ENCODE results near the gene UFD1. TPM values are rescaled to one million over a fixed set of nuclear protein-coding genes. Genes with fewer than 3 reads are reported as not detected.

The UFD1 gene
- total RNA-seq, 1 donor from 2014 or later = 35.4 TPM

Other genes with a start within 250 kb of the UFD1 start
- gene CLTCL1, start 187.5 kb downstream of the UFD1 start, total RNA-seq (ENCODE audit: insufficient read depth, low replicate concordance) = 9.9 TPM
- gene HIRA, start 47.5 kb downstream of the UFD1 start, total RNA-seq (ENCODE audit: insufficient read depth, low replicate concordance) = 13.7 TPM
- 32.7 TPM for gene MRPL40, start 46.6 kb downstream of the UFD1 start, total RNA-seq (ENCODE audit: insufficient read depth, low replicate concordance)
- 66.0 TPM for gene C22orf39, start 31.5 kb downstream of the UFD1 start, total RNA-seq (ENCODE audit: insufficient read depth, low replicate concordance)
- gene CDC45, start 727 bp upstream of the UFD1 start, total RNA-seq (ENCODE audit: insufficient read depth, low replicate concordance) = 0.96 TPM
- gene CLDN5, start 45.2 kb upstream of the UFD1 start, total RNA-seq (ENCODE audit: insufficient read depth, low replicate concordance) = 8.7 TPM
- 47.7 TPM for gene SEPTIN5, start 235.3 kb upstream of the UFD1 start, total RNA-seq (ENCODE audit: insufficient read depth, low replicate concordance)
- 3.4 TPM for gene GP1BB, start 244.3 kb upstream of the UFD1 start, total RNA-seq (ENCODE audit: insufficient read depth, low replicate concordance)